Naive thymus-derived CD4-positive, alpha-beta T cell (primary cell): Measurements from ENCODE around the gene FAM174B. TPM values are rescaled to one million over a fixed set of nuclear protein-coding genes. Genes with fewer than 3 reads are reported as not detected.

ENCODE experiments used
- ATAC-seq: fragments of 150-1000 bp; cut with Tn5 transposase; 2 replicates; pipeline ENCODE4 v1.10.0; 2021; ENCODE audit warnings: mild to moderate bottlenecking, moderate library complexity
- CTCF ChIA-PET: fragments of 350-600 bp; sonication (Branson Sonifier 250); formaldehyde crosslinking; loops from one replicate; lab custom pipeline; 2021; ENCODE audit warnings: antibody characterized with exemption; lab: Charles Lee
- POLR2A ChIA-PET: fragments of 350-600 bp; sonication (Branson Sonifier 250); formaldehyde crosslinking; loops from one replicate; lab custom pipeline; 2021; ENCODE audit warnings: antibody characterized with exemption, inconsistent platforms; lab: Charles Lee
- DNase-seq, 9 donors: peaks; one replicate each; pipeline versions ENCODE4 v3.0.0 to v3.0.0-alpha.2; 2020 to 2022; ENCODE audit warnings: mixed read lengths in 1 of 9
- H3K27ac ChIP-seq: one replicate; pipeline ENCODE4 v1.7.0; 2013; ENCODE audit warnings: mild to moderate bottlenecking, low read depth, low read length, moderate library complexity
- H3K27me3 ChIP-seq, 2 donors: one replicate each; pipeline ENCODE4 v1.7.0; 2013; ENCODE audit warnings: low read length in 2 of 2, mild to moderate bottlenecking in 2 of 2, moderate library complexity in 2 of 2; ENCODE audit not compliant: control insufficient read depth in 2 of 2, insufficient read depth in 2 of 2
- H3K36me3 ChIP-seq, 3 experiments: 1 replicate in 2 of 3; 2 replicates in 1 of 3; pipeline ENCODE4 v1.7.0; 2013; ENCODE audit warnings: low read length in 3 of 3, mild to moderate bottlenecking in 3 of 3, moderate library complexity in 1 of 3; ENCODE audit not compliant: insufficient read depth in 3 of 3, control insufficient read depth in 2 of 3
- H3K4me1 ChIP-seq, 2 donors: one replicate each; pipeline ENCODE4 v1.7.0; 2013; ENCODE audit warnings: low read length in 2 of 2, mild to moderate bottlenecking in 2 of 2, moderate library complexity in 1 of 2; ENCODE audit not compliant: control insufficient read depth in 2 of 2, insufficient read depth in 2 of 2
- H3K4me3 ChIP-seq: 2 replicates; pipeline ENCODE4 v1.7.0; 2013; ENCODE audit warnings: mild to moderate bottlenecking, low read length
- H3K9me3 ChIP-seq, 3 experiments: 1 replicate in 2 of 3; 2 replicates in 1 of 3; pipeline ENCODE4 v1.7.0; 2013; ENCODE audit warnings: low read length in 3 of 3; ENCODE audit not compliant: control insufficient read depth in 2 of 3
- H3K27ac Mint-ChIP-seq, 9 donors: one replicate each; pipeline ENCODE4 v1.8.0; 2020 to 2022; ENCODE audit warnings: mixed read lengths in 9 of 9, mild to moderate bottlenecking in 8 of 9, moderate library complexity in 5 of 9, inconsistent platforms in 2 of 9
- H3K27me3 Mint-ChIP-seq, 5 donors: one replicate each; pipeline ENCODE4 v1.8.0; 2021 to 2022; ENCODE audit warnings: mixed read lengths in 5 of 5, mild to moderate bottlenecking in 1 of 5
- H3K36me3 Mint-ChIP-seq, 5 donors: one replicate each; pipeline ENCODE4 v1.8.0; 2020 to 2022; ENCODE audit warnings: mixed read lengths in 5 of 5, mild to moderate bottlenecking in 3 of 5, inconsistent platforms in 1 of 5
- H3K4me1 Mint-ChIP-seq, 7 donors: one replicate each; pipeline ENCODE4 v1.8.0; 2020 to 2022; ENCODE audit warnings: mixed read lengths in 7 of 7, mild to moderate bottlenecking in 3 of 7, inconsistent platforms in 1 of 7
- H3K4me3 Mint-ChIP-seq, 10 donors: one replicate each; pipeline ENCODE4 v1.8.0; 2020 to 2022; ENCODE audit warnings: mild to moderate bottlenecking in 10 of 10, mixed read lengths in 10 of 10, moderate library complexity in 6 of 10, inconsistent platforms in 2 of 10
- H3K9me3 Mint-ChIP-seq, 11 donors: one replicate each; pipeline ENCODE4 v1.8.0; 2020 to 2022; ENCODE audit warnings: mixed read lengths in 11 of 11, mild to moderate bottlenecking in 4 of 11, inconsistent platforms in 1 of 11, moderate library complexity in 1 of 11
- intact Hi-C, 2 donors: fragments of 100-400 bp; cut with micrococcal nuclease; formaldehyde crosslinking; loops; one replicate each; pipeline ENCODE4 v1.15.1; 2023
- polyA plus RNA-seq, 2 donors: library from polyadenylated mRNA; unstranded; fragments of 300-500 nt; fragmentation: Illumina TruSeq; gene quantifications; one replicate each; pipeline ENCODE4 v1.2.3, GENCODE V29; 2021
- total RNA-seq, 6 experiments: library from RNA in 5 of 6; stranded (reverse) in 5 of 6; gene quantifications; 1 replicate in 5 of 6; 2 replicates in 1 of 6; pipeline ENCODE4 v1.2.3 and lab custom pipeline; 2021 to 2026

The FAM174B gene
- total and polyA plus RNA-seq, 7 experiments from 2014 or later: 3.5 to 15.9 (median 6.7) TPM

- POLR2A ChIA-PET: no interaction called here
- Mint-ChIP-seq H3K9me3 (peaks cover 0 to 34% (median 6%) of the 10 kb centered on the region in 11 donors), H3K36me3 (peaks cover 0 to 29% (median 13%) of the 10 kb centered on the region in 5 donors), H3K4me3 (no peak overlapping the region), H3K4me1 (peaks cover 0 to 14% (median 5%) of the 10 kb centered on the region in 7 donors), H3K27me3 (peaks cover 0 to 15% (median 7%) of the 10 kb centered on the region in 5 donors), H3K27ac (no peak overlapping the region)
- Histone ChIP-seq H3K4me1 (no peaks in the 10 kb centered on the region), H3K4me3 (no peak overlapping the region), H3K9me3 (no peaks in the 10 kb centered on the region), H3K27me3 (no peaks in the 10 kb centered on the region), H3K36me3 (no peaks in the 10 kb centered on the region), H3K27ac (no peak overlapping the region)
- no peak for DNase-seq
- intact Hi-C loops: no loop called here
- ATAC-seq: no peak
- CTCF ChIA-PET: no interaction called here
Measured at GRCh38 chr15:92638291-92638708, 17.3 kb downstream of the FAM174B start.

GRCh38 chr15:92637626-92638025, 17.9 kb downstream of the FAM174B start:
- ATAC-seq: no peak

GRCh38 chr15:92636908-92637481, 18.6 kb downstream of the FAM174B start:
- ChIA-PET POLR2A (no interaction called here), CTCF (no interaction called here)
- H3K27me3 Mint-ChIP-seq: peaks cover 0 to 13% (median 7%) of the 10 kb centered on the region in 5 donors
- H3K36me3 Mint-ChIP-seq: peaks cover 0 to 24% (median 13%) of the 10 kb centered on the region in 5 donors
- Histone ChIP-seq H3K4me1 (no peaks in the 10 kb centered on the region), H3K9me3 (no peaks in the 10 kb centered on the region), H3K36me3 (no peaks in the 10 kb centered on the region), H3K27ac (no peak overlapping the region), H3K4me3 (no peak overlapping the region), H3K27me3 (no peaks in the 10 kb centered on the region)
- ATAC-seq (no peak), DNase-seq (no peak)
- peaks cover 0 to 14% (median 5%) of the 10 kb centered on the region in 7 donors for H3K4me1 Mint-ChIP-seq
- peak overlapping the region in 1 of 9 donors; percentile 19 for H3K27ac Mint-ChIP-seq
- no peak overlapping the region for H3K4me3 Mint-ChIP-seq
- intact Hi-C loops: no loop called here
- peaks cover 0 to 29% (median 5%) of the 10 kb centered on the region in 11 donors for H3K9me3 Mint-ChIP-seq

More at GRCh38 chr15:92637626-92638025, 17.9 kb downstream of the FAM174B start:
- POLR2A ChIA-PET: no interaction called here
- Histone ChIP-seq H3K4me3 (no peak overlapping the region), H3K27ac (no peak overlapping the region), H3K4me1 (no peaks in the 10 kb centered on the region), H3K36me3 (no peaks in the 10 kb centered on the region), H3K9me3 (no peaks in the 10 kb centered on the region), H3K27me3 (no peaks in the 10 kb centered on the region)
- Mint-ChIP-seq H3K36me3 (peaks cover 0 to 27% (median 13%) of the 10 kb centered on the region in 5 donors), H3K27me3 (peaks cover 0 to 15% (median 7%) of the 10 kb centered on the region in 5 donors), H3K4me1 (peaks cover 0 to 14% (median 5%) of the 10 kb centered on the region in 7 donors), H3K9me3 (peaks cover 0 to 33% (median 6%) of the 10 kb centered on the region in 11 donors), H3K4me3 (no peak overlapping the region), H3K27ac (no peak overlapping the region)
- no peak for DNase-seq
- CTCF ChIA-PET: no interaction called here
- intact Hi-C loops: no loop called here

- Histone ChIP-seq H3K4me3 (no peak overlapping the region), H3K4me1 (no peaks in the 10 kb centered on the region), H3K36me3 (no peaks in the 10 kb centered on the region), H3K27me3 (no peaks in the 10 kb centered on the region), H3K27ac (no peak overlapping the region), H3K9me3 (no peaks in the 10 kb centered on the region)
- Mint-ChIP-seq H3K27ac (peak overlapping the region in 1 of 9 donors; percentile 19), H3K4me1 (peaks cover 0 to 14% (median 5%) of the 10 kb centered on the region in 7 donors), H3K36me3 (peaks cover 0 to 21% (median 13%) of the 10 kb centered on the region in 5 donors), H3K4me3 (no peak overlapping the region), H3K9me3 (peaks cover 0 to 24% (median 5%) of the 10 kb centered on the region in 11 donors), H3K27me3 (peaks cover 0 to 9% (median 5%) of the 10 kb centered on the region in 5 donors)
- POLR2A ChIA-PET: no interaction called here
- intact Hi-C loops: no loop called here
- ATAC-seq: no peak
- DNase-seq: no peak
- CTCF ChIA-PET: no interaction called here
Measured at GRCh38 chr15:92636401-92636907, 19.1 kb downstream of the FAM174B start.

- Histone ChIP-seq H3K4me1 (no peaks in the 10 kb centered on the region), H3K9me3 (no peaks in the 10 kb centered on the region), H3K4me3 (no peak overlapping the region), H3K36me3 (no peaks in the 10 kb centered on the region), H3K27me3 (no peaks in the 10 kb centered on the region), H3K27ac (no peak overlapping the region)
- peaks cover 0 to 7% (median 2%) of the 10 kb centered on the region in 5 donors for H3K27me3 Mint-ChIP-seq
- ATAC-seq (no peak), DNase-seq (no peak)
- peaks cover 0 to 14% (median 5%) of the 10 kb centered on the region in 7 donors for H3K4me1 Mint-ChIP-seq
- no peak overlapping the region for H3K27ac Mint-ChIP-seq
- ChIA-PET POLR2A (no interaction called here), CTCF (no interaction called here)
- peaks cover 0 to 16% (median 10%) of the 10 kb centered on the region in 5 donors for H3K36me3 Mint-ChIP-seq
- H3K4me3 Mint-ChIP-seq: no peak overlapping the region
- intact Hi-C loops: no loop called here
- peaks cover 0 to 10% (median 2%) of the 10 kb centered on the region in 11 donors for H3K9me3 Mint-ChIP-seq
Measured at GRCh38 chr15:92634671-92635201, 20.8 kb downstream of the FAM174B start.

- no peak overlapping the region for H3K27ac Mint-ChIP-seq
- H3K36me3 ChIP-seq: no peaks in the 10 kb centered on the region
- no peaks in the 10 kb centered on the region for H3K9me3 ChIP-seq
- ATAC-seq: no peak
- intact Hi-C loops: no loop called here
- ChIA-PET CTCF (no interaction called here), POLR2A (no interaction called here)
- H3K4me3 ChIP-seq: no peak overlapping the region
- H3K27ac ChIP-seq: no peak overlapping the region
- no peak for DNase-seq
- peaks cover 0 to 14% (median 5%) of the 10 kb centered on the region in 7 donors for H3K4me1 Mint-ChIP-seq
- H3K36me3 Mint-ChIP-seq: peaks cover 0 to 16% (median 6%) of the 10 kb centered on the region in 5 donors
- H3K4me3 Mint-ChIP-seq: no peak overlapping the region
- peaks cover 0 to 7% (median 0%) of the 10 kb centered on the region in 5 donors for H3K27me3 Mint-ChIP-seq
- peaks cover 0 to 4% (median 0%) of the 10 kb centered on the region in 11 donors for H3K9me3 Mint-ChIP-seq
- H3K27me3 ChIP-seq: no peaks in the 10 kb centered on the region
- no peaks in the 10 kb centered on the region for H3K4me1 ChIP-seq
Measured at GRCh38 chr15:92634060-92634459, 21.5 kb downstream of the FAM174B start.
